A673 (cell line): ENCODE results near the gene TAGLN2. TPM values are rescaled to one million over a fixed set of nuclear protein-coding genes. Genes with fewer than 3 reads are reported as not detected.

Source experiments
- BruUV-seq: library from RNA; stranded (reverse); fragments of 400-500 nt; replicated peaks from 2 replicates; lab custom pipeline; 2021; lab: Mats Ljungman, UMichigan
- CTCF ChIA-PET: fragments of 300-600 bp; sonication (Branson Sonifier 250); formaldehyde crosslinking; loops from one replicate; lab custom pipeline; 2022; ENCODE audit warnings: antibody characterized with exemption; lab: Charles Lee
- POLR2A ChIA-PET: fragments of 300-600 bp; sonication (Branson Sonifier 250); formaldehyde crosslinking; loops from one replicate; lab custom pipeline; 2022; ENCODE audit warnings: antibody characterized with exemption; ENCODE audit not compliant: low non-redundant PET; lab: Charles Lee
- DNase-seq: peaks from one replicate; pipeline ENCODE4 v3.0.0-alpha.2; 2015; ENCODE audit warnings: low spot score
- H3K27ac ChIP-seq: fragments of 200-600 bp; sonication (generic); 2 replicates; pipeline ENCODE4 v1.5.1; 2016; ENCODE audit warnings: mixed run types, low read depth, mild to moderate bottlenecking, mixed read lengths, antibody characterized with exemption, low read length; ENCODE audit not compliant: poor library complexity, severe bottlenecking
- H3K27me3 ChIP-seq: fragments of 200-600 bp; sonication (generic); replicated peaks from 2 replicates; pipeline ENCODE4 v1.6.1; 2017; ENCODE audit warnings: mixed run types, low read depth, mild to moderate bottlenecking, mixed read lengths, antibody characterized with exemption, low read length; ENCODE audit not compliant: insufficient read depth, poor library complexity
- H3K36me3 ChIP-seq: fragments of 200-600 bp; sonication (generic); 2 replicates; pipeline ENCODE4 v1.6.1; 2016; ENCODE audit warnings: mixed run types, mild to moderate bottlenecking, mixed read lengths, antibody characterized with exemption, low read length; ENCODE audit not compliant: insufficient read depth, poor library complexity, severe bottlenecking
- H3K4me1 ChIP-seq: fragments of 200-600 bp; sonication (generic); 2 replicates; pipeline ENCODE4 v1.6.1; 2017; ENCODE audit warnings: mixed run types, mild to moderate bottlenecking, mixed read lengths, antibody characterized with exemption, low read length; ENCODE audit not compliant: insufficient read depth, poor library complexity, severe bottlenecking
- H3K4me3 ChIP-seq: fragments of 200-600 bp; sonication (generic); 2 replicates; pipeline ENCODE4 v1.5.1; 2016; ENCODE audit warnings: low read depth, mixed run types, mild to moderate bottlenecking, mixed read lengths, low read length; ENCODE audit not compliant: poor library complexity, severe bottlenecking
- H3K9me3 ChIP-seq: fragments of 200-600 bp; sonication (generic); 2 replicates; pipeline ENCODE4 v1.6.1; 2016; ENCODE audit warnings: mixed run types, low read depth, mild to moderate bottlenecking, mixed read lengths, antibody characterized with exemption, low read length; ENCODE audit not compliant: poor library complexity, severe bottlenecking
- CTCF ChIP-seq: fragments of 300-800, 200-600 bp; sonication (generic); conservative IDR thresholded peaks from 2 replicates; pipeline ENCODE4 v1.5.1; 2017; ENCODE audit warnings: low read depth, mild to moderate bottlenecking, antibody characterized with exemption, low read length, moderate library complexity, mixed read lengths
- EZH2 ChIP-seq: fragments of 200-600 bp; sonication (generic); IDR thresholded peaks from 2 replicates; pipeline ENCODE4 v1.6.1; 2017; ENCODE audit warnings: borderline replicate concordance, low read depth, mild to moderate bottlenecking, mixed read lengths, antibody characterized with exemption, low read length; ENCODE audit not compliant: poor library complexity, severe bottlenecking
- intact Hi-C: fragments of 100-400 bp; cut with micrococcal nuclease; formaldehyde crosslinking; loops from one replicate; pipeline ENCODE4 v1.10.0; 2022; ENCODE audit not compliant: unreplicated experiment
- total RNA-seq: library from RNA; stranded (reverse); gene quantifications from 2 replicates; pipeline ENCODE4 v1.2.3, GENCODE V29; 2021

TAGLN2 gene
- total RNA-seq, 1 experiment from 2014 or later = 198 TPM

GRCh38 chr1:159958719-159959380, 33.5 kb upstream of the TAGLN2 start:
- Histone ChIP-seq H3K36me3 (no peaks in the 10 kb centered on the region), H3K4me1 (no peaks in the 10 kb centered on the region), H3K4me3 (no peak overlapping the region), H3K27me3 (peaks cover 11% of the 10 kb centered on the region), H3K9me3 (no peaks in the 10 kb centered on the region), H3K27ac (no peak overlapping the region)
- POLR2A ChIA-PET = no interaction called here
- DNase-seq = no peak
- intact Hi-C loops = no loop called here
- CTCF ChIA-PET = no interaction called here
- no TSS peak for BruUV-seq
- TF ChIP-seq CTCF (no peak), EZH2 (no peak)

DNA sequence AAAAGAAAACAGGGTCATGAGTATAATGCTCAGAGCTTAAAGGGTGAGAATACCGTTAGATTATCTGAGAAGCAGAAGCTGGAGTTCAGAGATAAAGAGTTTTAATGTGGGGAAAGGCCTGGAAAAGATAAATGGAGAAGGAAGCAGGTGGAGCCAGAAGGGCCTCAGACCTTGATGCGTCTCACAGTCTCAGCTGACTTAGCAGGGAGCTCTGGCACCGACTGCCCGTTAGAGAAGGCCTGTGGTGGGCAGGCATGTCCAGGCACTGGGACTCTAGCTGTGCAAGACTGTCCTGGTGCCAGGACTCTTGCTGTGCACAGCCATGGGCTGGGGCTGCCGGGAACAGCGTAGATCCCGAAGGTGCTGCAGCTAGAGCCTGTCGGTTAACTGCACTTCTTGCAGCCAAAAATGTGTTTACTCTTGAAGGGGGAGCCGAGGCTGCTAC, 32.5 kb upstream of the TAGLN2 start:
- CTCF ChIA-PET = interaction anchor here (0.7 kb wide), 1 partner anchor 68 kb away, joined by 3 read pairs; no protein-coding TSS in a partner anchor
- Histone ChIP-seq H3K4me1 (no peaks in the 10 kb centered on the region), H3K36me3 (no peaks in the 10 kb centered on the region), H3K27me3 (peaks cover 21% of the 10 kb centered on the region), H3K9me3 (no peaks in the 10 kb centered on the region), H3K4me3 (no peak overlapping the region), H3K27ac (no peak overlapping the region)
- BruUV-seq = no TSS peak
- intact Hi-C loops = no loop called here
- POLR2A ChIA-PET = no interaction called here
- TF ChIP-seq EZH2 (no peak), CTCF (no peak)
- DNase-seq = no peak

GRCh38 chr1:159955456-159955855, 30.1 kb upstream of the TAGLN2 start:
- Histone ChIP-seq H3K27me3 (peaks cover 37% of the 10 kb centered on the region), H3K4me3 (no peak overlapping the region), H3K9me3 (no peaks in the 10 kb centered on the region), H3K36me3 (no peaks in the 10 kb centered on the region), H3K27ac (no peak overlapping the region), H3K4me1 (no peaks in the 10 kb centered on the region)
- ChIA-PET POLR2A (interaction anchor here (0.7 kb wide), 1 partner anchor 10 kb away, joined by 6 read pairs; the partner anchor contains the start of gene IGSF9), CTCF (no interaction called here)
- TF ChIP-seq CTCF (no peak), EZH2 (no peak)
- intact Hi-C loops = no loop called here
- no TSS peak for BruUV-seq
- no peak for DNase-seq
